Nephron (organoid): ENCODE data around the gene SLC1A2.
A peak's percentile ranks its signal among the peaks of the same experiment; 100 is the strongest.

ENCODE experiments used
- H3K27ac Mint-ChIP-seq, 3 experiments: 2 replicates each; pipeline ENCODE4 v1.8.0; 2020; ENCODE audit warnings: mixed read lengths in 3 of 3, mild to moderate bottlenecking in 2 of 3, moderate library complexity in 1 of 3
- H3K27me3 Mint-ChIP-seq: 2 replicates; pipeline ENCODE4 v1.8.0; 2021; ENCODE audit warnings: low read depth, mild to moderate bottlenecking, moderate library complexity, mixed read lengths
- H3K36me3 Mint-ChIP-seq: 2 replicates; pipeline ENCODE4 v1.8.0; 2020; ENCODE audit warnings: low read depth, mixed read lengths
- H3K4me1 Mint-ChIP-seq: 2 replicates; pipeline ENCODE4 v1.8.0; 2020; ENCODE audit warnings: mixed read lengths
- H3K4me3 Mint-ChIP-seq, 3 experiments: 2 replicates each; pipeline ENCODE4 v1.8.0; 2020; ENCODE audit warnings: mild to moderate bottlenecking in 3 of 3, mixed read lengths in 3 of 3, moderate library complexity in 2 of 3
- H3K9me3 Mint-ChIP-seq: 2 replicates; pipeline ENCODE4 v1.8.0; 2020; ENCODE audit warnings: mixed read lengths
- CTCF ChIP-seq, 3 experiments: fragments of 200-600 bp; sonication (generic); IDR thresholded peaks; one replicate each; pipeline ENCODE4 v1.5.0; 2021; ENCODE audit warnings: antibody characterized with exemption in 3 of 3; ENCODE audit not compliant: unreplicated experiment in 3 of 3

Gene SLC1A2

GRCh38 chr11:35375332-35376117, 43.8 kb downstream of the SLC1A2 start:
- Mint-ChIP-seq H3K4me3 (no peak overlapping the region), H3K27ac (no peak overlapping the region), H3K9me3 (no peaks in the 10 kb centered on the region), H3K4me1 (no peaks in the 10 kb centered on the region), H3K36me3 (no peaks in the 10 kb centered on the region), H3K27me3 (peaks cover 11% of the 10 kb centered on the region)
- no peak for TF ChIP-seq CTCF (IDR thresholded peaks at IDR 0.05; ENCODE audit: unreplicated experiment in 3 of 3)

DNA sequence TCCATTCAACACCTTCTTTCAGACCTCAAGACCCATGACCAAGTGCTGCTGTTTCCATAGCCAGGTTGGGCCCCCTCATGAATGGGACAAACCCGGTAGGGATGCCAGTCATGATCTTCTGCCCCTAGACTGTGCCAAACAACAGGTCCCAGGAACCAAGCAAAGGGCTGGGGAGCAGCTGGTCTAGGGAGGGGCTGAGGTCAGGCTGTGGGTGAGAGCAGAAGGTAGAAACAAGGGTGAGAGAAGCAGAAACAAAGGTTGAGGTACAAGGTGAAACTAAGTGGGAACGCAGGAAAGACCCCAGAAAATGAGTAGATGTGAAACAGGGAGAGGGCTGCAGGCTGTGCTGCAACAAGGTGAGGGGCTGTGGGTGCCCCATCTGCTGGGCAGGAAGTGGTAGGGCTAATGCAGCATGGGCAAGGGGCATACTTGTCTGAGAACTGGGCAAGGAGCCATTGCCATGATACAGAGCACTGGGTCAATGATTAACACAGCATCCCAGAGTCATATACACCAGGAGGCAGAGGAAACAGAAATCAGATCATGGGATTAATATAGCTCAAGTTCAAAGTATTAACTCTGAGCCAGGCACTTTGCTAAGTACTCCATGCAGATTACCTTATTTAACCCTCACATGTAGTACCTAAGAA, 45.9 kb downstream of the SLC1A2 start:
- Mint-ChIP-seq H3K36me3 (no peaks in the 10 kb centered on the region), H3K9me3 (no peaks in the 10 kb centered on the region), H3K27me3 (peaks cover 10% of the 10 kb centered on the region), H3K4me1 (no peaks in the 10 kb centered on the region), H3K27ac (no peak overlapping the region), H3K4me3 (no peak overlapping the region)
- TF ChIP-seq CTCF (IDR thresholded peaks at IDR 0.05; ENCODE audit: unreplicated experiment in 3 of 3): peak in 1 of 3 experiments; percentile 29

GRCh38 chr11:35372565-35373283, 46.6 kb downstream of the SLC1A2 start:
- H3K4me3 Mint-ChIP-seq: no peak overlapping the region
- no peak overlapping the region for H3K27ac Mint-ChIP-seq
- no peaks in the 10 kb centered on the region for H3K4me1 Mint-ChIP-seq
- H3K36me3 Mint-ChIP-seq: no peaks in the 10 kb centered on the region
- no peaks in the 10 kb centered on the region for H3K9me3 Mint-ChIP-seq
- H3K27me3 Mint-ChIP-seq: peaks cover 10% of the 10 kb centered on the region
- no peak for TF ChIP-seq CTCF (IDR thresholded peaks at IDR 0.05; ENCODE audit: unreplicated experiment in 3 of 3)

- Mint-ChIP-seq H3K27ac (no peak overlapping the region), H3K4me1 (peaks cover 7% of the 10 kb centered on the region), H3K4me3 (no peak overlapping the region), H3K36me3 (no peaks in the 10 kb centered on the region), H3K9me3 (no peaks in the 10 kb centered on the region), H3K27me3 (peaks cover 10% of the 10 kb centered on the region)
- no peak for TF ChIP-seq CTCF (IDR thresholded peaks at IDR 0.05; ENCODE audit: unreplicated experiment in 3 of 3)
These were observed 51.9 kb downstream of the SLC1A2 start for GRCh38 chr11:35367491-35367890.

DNA sequence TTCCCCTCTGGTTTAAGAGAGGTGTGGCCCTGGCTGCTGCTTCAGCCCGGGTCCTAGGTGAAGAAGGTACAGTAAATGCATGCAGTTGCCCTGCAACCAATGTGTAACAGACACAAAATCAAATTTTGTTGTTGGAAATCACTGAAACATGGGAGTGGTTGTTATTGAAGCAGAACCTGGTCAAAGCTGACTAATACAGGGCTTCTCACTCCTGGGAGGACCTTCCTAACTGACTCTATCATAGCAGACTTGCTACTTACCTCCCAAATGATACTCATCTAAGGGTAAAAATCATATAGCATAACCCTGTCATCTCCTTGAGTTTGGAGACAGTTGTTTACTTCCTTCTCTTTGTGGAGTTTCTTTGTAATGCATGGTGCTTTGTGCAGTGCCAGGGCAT, 52.6 kb downstream of the SLC1A2 start:
- no peaks in the 10 kb centered on the region for H3K36me3 Mint-ChIP-seq
- no peak overlapping the region for H3K27ac Mint-ChIP-seq
- no peak overlapping the region for H3K4me3 Mint-ChIP-seq
- H3K9me3 Mint-ChIP-seq: no peaks in the 10 kb centered on the region
- TF ChIP-seq CTCF (IDR thresholded peaks at IDR 0.05; ENCODE audit: unreplicated experiment in 3 of 3): no peak
- peaks cover 10% of the 10 kb centered on the region for H3K27me3 Mint-ChIP-seq
- H3K4me1 Mint-ChIP-seq: peaks cover 7% of the 10 kb centered on the region
